H1 (cell line): ENCODE measurements around the gene FGFR2.

Experiments used
- TCF12 ChIP-seq: IDR thresholded peaks from 2 replicates; pipeline ENCODE4 v1.6.1; 2011; ENCODE audit warnings: low read depth, mild to moderate bottlenecking, low read length
- TF ChIP-seq, protein P1 (sequence below), 3 experiments: IDR thresholded peaks; 1 replicate in 2 of 3; 2 replicates in 1 of 3; pipeline versions ENCODE4 v1.5.1 to v1.6.1; 2011; ENCODE audit warnings: low read length in 3 of 3, mild to moderate bottlenecking in 3 of 3, inconsistent platforms in 2 of 3, low read depth in 1 of 3, moderate library complexity in 1 of 3; ENCODE audit not compliant: insufficient read depth in 1 of 3; ENCODE audit errors: control extremely low read depth in 1 of 3

DNA sequence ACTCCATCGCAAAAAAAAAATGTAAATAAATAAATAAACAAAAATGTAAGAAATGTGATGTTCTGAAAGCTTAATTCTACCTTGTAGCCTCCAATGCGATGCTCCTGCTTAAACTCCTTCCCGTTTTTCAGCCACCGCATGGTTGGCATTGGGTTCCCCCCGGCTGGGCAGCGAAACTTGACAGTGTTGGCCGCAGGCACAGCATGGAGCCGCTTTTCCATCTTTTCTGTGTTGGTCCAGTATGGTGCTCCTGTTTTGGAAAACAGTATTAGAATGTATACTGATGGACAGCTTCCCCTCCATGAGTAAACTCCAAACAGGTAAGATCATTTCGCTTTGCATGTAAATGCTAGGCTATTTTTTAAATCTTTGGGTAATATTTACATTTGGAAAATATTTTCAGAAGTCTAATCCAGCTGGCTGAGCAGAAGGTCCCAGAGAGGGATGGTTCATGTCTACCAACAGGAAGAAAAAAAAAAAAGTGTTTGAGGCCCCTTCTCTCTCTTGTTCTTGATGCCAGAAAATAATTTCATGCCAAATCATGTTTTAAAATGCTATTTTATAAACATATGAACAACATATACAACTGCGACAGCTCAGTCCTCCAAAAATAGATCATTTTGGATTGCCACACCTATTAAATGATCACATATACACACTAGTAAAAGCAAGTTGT, 46.9 kb downstream of the FGFR2 start:
- TF ChIP-seq, protein P1, sequence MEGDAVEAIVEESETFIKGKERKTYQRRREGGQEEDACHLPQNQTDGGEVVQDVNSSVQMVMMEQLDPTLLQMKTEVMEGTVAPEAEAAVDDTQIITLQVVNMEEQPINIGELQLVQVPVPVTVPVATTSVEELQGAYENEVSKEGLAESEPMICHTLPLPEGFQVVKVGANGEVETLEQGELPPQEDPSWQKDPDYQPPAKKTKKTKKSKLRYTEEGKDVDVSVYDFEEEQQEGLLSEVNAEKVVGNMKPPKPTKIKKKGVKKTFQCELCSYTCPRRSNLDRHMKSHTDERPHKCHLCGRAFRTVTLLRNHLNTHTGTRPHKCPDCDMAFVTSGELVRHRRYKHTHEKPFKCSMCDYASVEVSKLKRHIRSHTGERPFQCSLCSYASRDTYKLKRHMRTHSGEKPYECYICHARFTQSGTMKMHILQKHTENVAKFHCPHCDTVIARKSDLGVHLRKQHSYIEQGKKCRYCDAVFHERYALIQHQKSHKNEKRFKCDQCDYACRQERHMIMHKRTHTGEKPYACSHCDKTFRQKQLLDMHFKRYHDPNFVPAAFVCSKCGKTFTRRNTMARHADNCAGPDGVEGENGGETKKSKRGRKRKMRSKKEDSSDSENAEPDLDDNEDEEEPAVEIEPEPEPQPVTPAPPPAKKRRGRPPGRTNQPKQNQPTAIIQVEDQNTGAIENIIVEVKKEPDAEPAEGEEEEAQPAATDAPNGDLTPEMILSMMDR (IDR thresholded peaks at IDR 0.05; ENCODE audit: control extremely low read depth in 1 of 3, insufficient read depth in 1 of 3, low read depth in 1 of 3, low read length in 3 of 3), result no peak
- TF ChIP-seq TCF12, result no peak
